ENCODE measurements around the gene CA11. TPM values are rescaled to one million over a fixed set of nuclear protein-coding genes. Genes with fewer than 3 reads are reported as not detected.
"Not testable (repeated sequence)": the region's sequence is repeated elsewhere in the genome, so short reads cannot be mapped to it uniquely, and the experiment has no call there.

Gene CA11
- total RNA-seq, 1 donor from 2014 or later = 7.8 TPM

DNA sequence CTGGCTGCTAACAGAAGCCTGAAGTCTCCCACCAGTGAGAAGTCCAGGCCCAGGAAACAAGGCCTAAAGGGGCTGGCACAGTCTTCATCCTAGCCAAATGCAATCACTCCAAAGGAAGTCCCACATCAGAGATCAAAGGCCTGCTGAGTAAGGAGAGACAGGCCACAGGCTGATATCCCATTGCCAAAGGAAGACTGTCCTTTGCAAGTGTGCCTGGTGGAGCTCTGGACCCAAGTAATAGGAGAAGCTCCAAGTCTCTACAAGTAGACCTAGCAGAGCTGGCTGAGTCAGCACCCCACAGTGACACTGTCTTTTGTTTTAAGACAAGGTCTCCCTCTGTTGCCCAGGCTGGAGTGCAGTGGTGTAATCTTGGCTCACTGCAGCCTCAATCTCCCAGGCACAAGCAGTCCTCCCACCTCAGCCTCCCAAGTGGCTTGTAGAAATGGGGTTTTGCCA lies 13.3 kb downstream of the CA11 start:
- no peak for DNase-seq
- peak overlapping the region; percentile 20 for H3K27ac Mint-ChIP-seq (ENCODE audit: unreplicated experiment)

DNA sequence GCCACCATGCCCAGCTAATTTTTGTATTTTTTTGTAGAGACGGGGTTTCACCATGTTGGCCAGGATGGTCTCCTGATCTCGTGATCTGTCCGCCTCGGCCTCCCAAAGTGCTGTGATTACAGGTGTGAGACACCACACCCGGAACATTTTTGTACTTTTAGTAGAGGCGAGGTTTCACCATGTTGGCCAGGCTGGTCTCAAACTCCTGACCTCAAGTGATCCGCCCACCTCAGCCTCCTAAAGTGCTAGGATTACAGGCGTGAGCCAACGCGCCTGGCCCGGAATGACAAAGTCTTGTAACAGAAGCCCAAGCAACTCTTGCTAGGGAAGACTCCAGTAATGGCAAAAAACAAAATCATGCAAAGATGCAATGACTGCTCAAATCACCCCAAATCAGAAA lies 13.7 kb downstream of the CA11 start:
- H3K4me1 Mint-ChIP-seq (ENCODE audit: low read depth, unreplicated experiment) = peaks cover 11% of the 10 kb centered on the region
- H3K9me3 Mint-ChIP-seq (ENCODE audit: unreplicated experiment); DNase-seq; H3K36me3 Mint-ChIP-seq (ENCODE audit: unreplicated experiment); H3K27me3 Mint-ChIP-seq (ENCODE audit: unreplicated experiment): not testable (repeated sequence)
- H3K27ac Mint-ChIP-seq (ENCODE audit: unreplicated experiment) = peak overlapping the region; percentile 20
- peak overlapping the region; percentile 25 for H3K4me3 Mint-ChIP-seq (ENCODE audit: unreplicated experiment)

More for the DNA sequence above, 13.3 kb downstream of the CA11 start:
- Mint-ChIP-seq H3K27me3 (ENCODE audit: unreplicated experiment) (peaks cover 5% of the 10 kb centered on the region), H3K4me3 (ENCODE audit: unreplicated experiment) (peak overlapping the region; percentile 25), H3K36me3 (ENCODE audit: unreplicated experiment) (no peaks in the 10 kb centered on the region), H3K9me3 (ENCODE audit: unreplicated experiment) (peaks cover 4% of the 10 kb centered on the region), H3K4me1 (ENCODE audit: low read depth, unreplicated experiment) (peaks cover 11% of the 10 kb centered on the region)
- TF ChIP-seq CTCF (IDR thresholded peaks at IDR 0.05; ENCODE audit: partially characterized antibody, unreplicated experiment) = no peak

GRCh38 chr19:48631225-48631624 lies 14.8 kb downstream of the CA11 start:
- Mint-ChIP-seq H3K36me3 (ENCODE audit: unreplicated experiment) (no peaks in the 10 kb centered on the region), H3K4me3 (ENCODE audit: unreplicated experiment) (peak overlapping the region; percentile 49), H3K27me3 (ENCODE audit: unreplicated experiment) (peaks cover 3% of the 10 kb centered on the region), H3K4me1 (ENCODE audit: low read depth, unreplicated experiment) (peaks cover 12% of the 10 kb centered on the region), H3K9me3 (ENCODE audit: unreplicated experiment) (peaks cover 4% of the 10 kb centered on the region), H3K27ac (ENCODE audit: unreplicated experiment) (no peak overlapping the region)
- DNase-seq = no peak
- no peak for TF ChIP-seq CTCF (IDR thresholded peaks at IDR 0.05; ENCODE audit: partially characterized antibody, unreplicated experiment)

DNA sequence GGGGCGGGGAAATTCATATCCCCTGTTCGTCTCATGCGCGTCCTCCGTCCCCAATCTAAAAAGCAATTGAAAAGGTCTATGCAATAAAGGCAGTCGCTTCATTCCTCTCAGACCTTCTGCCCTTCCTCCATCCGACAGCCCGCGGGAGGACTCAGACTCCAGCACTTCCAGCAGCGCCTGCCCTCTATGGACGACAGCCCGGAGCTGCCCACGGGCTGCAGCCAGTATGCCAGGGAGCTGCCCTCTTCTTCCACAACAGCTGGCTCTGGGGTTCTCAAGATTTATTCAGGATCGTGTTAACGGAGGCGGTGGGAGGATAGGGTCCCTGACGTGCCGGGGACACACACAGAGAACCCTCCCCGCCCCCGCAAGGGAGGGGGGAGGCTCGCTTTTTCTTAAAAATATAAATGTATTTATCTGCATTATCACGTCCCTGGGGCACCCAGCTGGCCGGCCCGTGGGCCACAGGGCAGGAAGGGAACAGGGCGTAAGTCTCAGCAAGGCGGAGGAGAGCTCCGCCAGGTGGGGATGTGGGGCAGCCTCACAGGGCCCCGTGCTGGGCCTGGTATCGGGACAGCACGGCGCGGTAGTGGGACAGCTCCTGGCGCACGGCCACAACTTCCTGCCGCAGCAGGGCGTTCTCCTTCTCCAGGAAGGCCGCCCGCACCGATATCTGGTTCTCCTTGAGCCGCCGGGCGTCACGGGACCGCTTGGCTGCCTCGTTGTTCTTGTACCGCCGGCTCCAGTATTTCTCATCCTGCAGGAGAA lies 15.5 kb downstream of the CA11 start:
- Mint-ChIP-seq H3K27ac (ENCODE audit: unreplicated experiment) (peak overlapping the region; percentile 94), H3K27me3 (ENCODE audit: unreplicated experiment) (peaks cover 3% of the 10 kb centered on the region), H3K36me3 (ENCODE audit: unreplicated experiment) (no peaks in the 10 kb centered on the region), H3K9me3 (ENCODE audit: unreplicated experiment) (peaks cover 4% of the 10 kb centered on the region), H3K4me1 (ENCODE audit: low read depth, unreplicated experiment) (peaks cover 11% of the 10 kb centered on the region), H3K4me3 (ENCODE audit: unreplicated experiment) (peak overlapping the region; percentile 89)
- TF ChIP-seq CTCF (IDR thresholded peaks at IDR 0.05; ENCODE audit: partially characterized antibody, unreplicated experiment) = no peak
- DNase-seq = peak; percentile 59

GRCh38 chr19:48629599-48630295 lies 16.2 kb downstream of the CA11 start:
- peak; percentile 87 for DNase-seq
- peak overlapping the region; percentile 94 for H3K27ac Mint-ChIP-seq (ENCODE audit: unreplicated experiment)
- TF ChIP-seq CTCF (IDR thresholded peaks at IDR 0.05; ENCODE audit: partially characterized antibody, unreplicated experiment) = no peak

More at GRCh38 chr19:48629599-48630295, 16.2 kb downstream of the CA11 start:
- Mint-ChIP-seq H3K9me3 (ENCODE audit: unreplicated experiment) (peaks cover 9% of the 10 kb centered on the region), H3K36me3 (ENCODE audit: unreplicated experiment) (no peaks in the 10 kb centered on the region), H3K4me1 (ENCODE audit: low read depth, unreplicated experiment) (peaks cover 14% of the 10 kb centered on the region), H3K4me3 (ENCODE audit: unreplicated experiment) (peak overlapping the region; percentile 89), H3K27me3 (ENCODE audit: unreplicated experiment) (peaks cover 3% of the 10 kb centered on the region)

All from glutamatergic neuron (in vitro differentiated cells).